Measurements from ENCODE around the gene REM1. TPM values are rescaled to one million over a fixed set of nuclear protein-coding genes. Genes with fewer than 3 reads are reported as not detected.

Gene REM1
- total RNA-seq, 2 donors from 2014 or later, result 3.0 to 3.1 TPM

GRCh38 chr20:31523361-31524283 is 48.5 kb downstream of the REM1 start:
- no peaks in the 10 kb centered on the region for H3K9me3 ChIP-seq
- H3K4me3 ChIP-seq, result no peak overlapping the region
- H3K27me3 ChIP-seq, result no peaks in the 10 kb centered on the region
- H3K36me3 ChIP-seq, result peaks cover 21% of the 10 kb centered on the region
- DNase-seq (ENCODE audit: low spot score), result no peak
- H3K4me1 ChIP-seq, result peaks cover 0 to 31% of the 10 kb centered on the region in 2 donors
- no peak overlapping the region for H3K27ac ChIP-seq
- no peak for TF ChIP-seq CTCF (IDR thresholded peaks at IDR 0.05)

- H3K27me3 ChIP-seq, result no peaks in the 10 kb centered on the region
- DNase-seq (ENCODE audit: low spot score), result no peak
- TF ChIP-seq CTCF (IDR thresholded peaks at IDR 0.05), result no peak
- peaks cover 0 to 12% of the 10 kb centered on the region in 2 donors for H3K4me1 ChIP-seq
- no peak overlapping the region for H3K27ac ChIP-seq
- H3K4me3 ChIP-seq, result no peak overlapping the region
- H3K36me3 ChIP-seq, result peaks cover 43% of the 10 kb centered on the region
- no peaks in the 10 kb centered on the region for H3K9me3 ChIP-seq
Observed at GRCh38 chr20:31527266-31527665, 52.2 kb downstream of the REM1 start.

Other genes starting within 250 kb of the REM1 start
- not detected for gene DEFB115, start 217.6 kb upstream of the REM1 start, total RNA-seq
- not detected for gene DEFB116, start 166.7 kb upstream of the REM1 start, total RNA-seq
- not detected for gene DEFB118, start 106.7 kb upstream of the REM1 start, total RNA-seq
- gene DEFB119, start 84.7 kb upstream of the REM1 start, total RNA-seq, result not detected
- gene DEFB121, start 69.1 kb upstream of the REM1 start, total RNA-seq, result not detected
- not detected for gene DEFB123, start 34.7 kb upstream of the REM1 start, total RNA-seq
- not detected for gene DEFB124, start 161 bp upstream of the REM1 start, total RNA-seq
- gene HM13, start 39.2 kb downstream of the REM1 start, total RNA-seq, result 10 to 100 TPM; 31.7 to 45.7 TPM
- 100 to 1,000 TPM; 450 to 815 TPM for gene ID1, start 130.0 kb downstream of the REM1 start, total RNA-seq
- gene COX4I2, start 162.6 kb downstream of the REM1 start, total RNA-seq, result 1 to 10 TPM; 6.8 to 9.0 TPM
- 10 to 100 TPM; 84.2 to 93.5 TPM for gene BCL2L1, start 247.6 kb downstream of the REM1 start, total RNA-seq